Choroid plexus epithelial cell (primary cell): Measurements from ENCODE around the gene ERC1.
A peak's percentile ranks its signal among the peaks of the same experiment; 100 is the strongest.

ENCODE experiments used
- DNase-seq: peaks from one replicate; pipeline ENCODE4 v3.0.0-alpha.2; 2010; ENCODE audit warnings: low read depth
- H3K4me3 ChIP-seq: 2 replicates; pipeline ENCODE4 v1.5.1; 2011; ENCODE audit warnings: low read depth, mild to moderate bottlenecking, control low read depth, low read length, moderate library complexity
- TF ChIP-seq, protein P1 (sequence below): conservative IDR thresholded peaks from 2 replicates; pipeline ENCODE4 v1.5.1; 2011; ENCODE audit warnings: low read depth, mild to moderate bottlenecking, control low read depth, inconsistent platforms, low read length, moderate library complexity

ERC1 gene

DNA sequence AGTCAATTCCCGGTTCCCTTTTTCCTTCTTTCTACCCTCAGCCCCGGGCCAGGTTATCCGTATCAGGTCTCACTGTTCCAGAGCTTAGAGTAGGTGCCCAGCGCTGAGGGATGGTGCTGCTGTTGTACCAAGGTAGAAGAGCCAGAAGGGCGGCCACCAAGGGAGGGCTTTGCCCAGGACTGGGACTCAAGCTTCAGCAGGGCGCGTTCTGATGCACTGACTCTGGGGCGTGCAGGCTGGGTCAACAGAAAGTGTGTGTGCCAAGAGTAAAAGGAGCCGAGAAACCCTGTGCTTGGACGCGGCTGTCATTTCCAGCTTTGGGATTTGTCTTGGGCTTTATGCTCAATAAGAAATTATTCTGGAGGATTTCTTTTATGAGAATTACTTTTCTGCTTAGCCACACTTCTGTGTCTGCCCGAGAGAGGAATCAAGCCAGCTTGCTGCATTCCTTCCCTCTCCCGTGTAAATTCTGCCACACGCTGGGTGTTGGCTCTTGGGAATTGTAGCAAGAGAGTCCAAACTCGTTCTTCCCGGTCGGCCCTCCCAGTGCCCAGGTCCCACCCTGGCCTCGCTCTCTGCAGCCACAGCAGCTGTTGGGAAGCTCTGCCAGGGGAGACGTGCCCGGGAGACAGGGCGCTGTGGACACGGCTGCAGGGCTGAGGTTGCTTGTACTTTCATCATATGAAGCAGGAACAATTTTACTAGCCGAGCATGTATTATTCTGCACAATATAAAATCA is 505.3 kb downstream of the ERC1 start:
- no peak overlapping the region for H3K4me3 ChIP-seq
- TF ChIP-seq, protein P1, sequence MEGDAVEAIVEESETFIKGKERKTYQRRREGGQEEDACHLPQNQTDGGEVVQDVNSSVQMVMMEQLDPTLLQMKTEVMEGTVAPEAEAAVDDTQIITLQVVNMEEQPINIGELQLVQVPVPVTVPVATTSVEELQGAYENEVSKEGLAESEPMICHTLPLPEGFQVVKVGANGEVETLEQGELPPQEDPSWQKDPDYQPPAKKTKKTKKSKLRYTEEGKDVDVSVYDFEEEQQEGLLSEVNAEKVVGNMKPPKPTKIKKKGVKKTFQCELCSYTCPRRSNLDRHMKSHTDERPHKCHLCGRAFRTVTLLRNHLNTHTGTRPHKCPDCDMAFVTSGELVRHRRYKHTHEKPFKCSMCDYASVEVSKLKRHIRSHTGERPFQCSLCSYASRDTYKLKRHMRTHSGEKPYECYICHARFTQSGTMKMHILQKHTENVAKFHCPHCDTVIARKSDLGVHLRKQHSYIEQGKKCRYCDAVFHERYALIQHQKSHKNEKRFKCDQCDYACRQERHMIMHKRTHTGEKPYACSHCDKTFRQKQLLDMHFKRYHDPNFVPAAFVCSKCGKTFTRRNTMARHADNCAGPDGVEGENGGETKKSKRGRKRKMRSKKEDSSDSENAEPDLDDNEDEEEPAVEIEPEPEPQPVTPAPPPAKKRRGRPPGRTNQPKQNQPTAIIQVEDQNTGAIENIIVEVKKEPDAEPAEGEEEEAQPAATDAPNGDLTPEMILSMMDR = no peak
- peak; percentile 18 for DNase-seq

DNA sequence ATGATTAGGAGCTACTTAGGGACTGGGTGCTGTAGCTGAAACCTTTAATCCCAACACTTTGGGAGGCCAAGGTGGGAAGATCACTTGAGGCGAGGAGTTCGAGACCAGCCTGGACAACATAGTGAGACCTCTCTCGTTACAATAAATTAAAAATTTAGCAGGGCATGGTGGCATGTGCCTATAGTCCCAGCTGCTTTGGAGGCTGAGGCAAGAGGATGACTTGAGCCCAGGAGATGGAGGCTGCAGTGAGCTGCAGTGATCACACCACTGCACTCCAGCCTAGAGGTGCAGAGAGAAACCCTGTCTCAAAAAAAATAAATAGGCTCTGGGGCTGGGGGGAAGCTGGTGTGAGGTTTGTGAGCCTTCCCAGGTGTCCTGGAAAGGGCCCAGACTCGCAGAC is 506.1 kb downstream of the ERC1 start:
- no peak for DNase-seq
- TF ChIP-seq, protein P1 = no peak
- H3K4me3 ChIP-seq = no peak overlapping the region

DNA sequence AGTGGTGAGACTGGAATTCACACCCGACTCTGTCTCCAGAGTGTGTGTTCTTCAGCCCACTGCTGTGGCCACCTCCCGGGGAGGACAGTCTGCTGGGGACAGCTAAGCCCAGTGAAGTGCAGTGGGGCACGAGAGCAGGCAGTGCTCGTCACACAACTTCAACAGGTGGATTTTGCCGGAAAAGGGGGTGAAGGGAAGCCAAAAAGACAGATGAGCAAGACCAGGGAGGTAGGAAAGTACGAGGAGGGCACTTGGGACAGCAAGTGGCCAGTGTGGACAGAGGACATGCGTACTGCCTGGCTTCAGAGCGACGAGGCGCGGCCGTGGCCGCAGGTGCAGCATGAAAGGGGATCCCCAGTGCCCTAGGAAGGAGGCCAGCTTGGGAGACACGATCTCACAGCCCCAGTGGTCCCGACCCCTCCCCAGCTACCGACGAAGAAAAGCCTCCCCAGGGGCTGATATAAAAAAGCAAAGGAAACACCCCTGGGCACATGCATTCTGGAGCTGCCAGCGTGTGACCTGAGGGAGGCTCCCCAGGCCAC is 507.2 kb downstream of the ERC1 start:
- DNase-seq = no peak
- TF ChIP-seq, protein P1 = no peak
- no peak overlapping the region for H3K4me3 ChIP-seq

DNA sequence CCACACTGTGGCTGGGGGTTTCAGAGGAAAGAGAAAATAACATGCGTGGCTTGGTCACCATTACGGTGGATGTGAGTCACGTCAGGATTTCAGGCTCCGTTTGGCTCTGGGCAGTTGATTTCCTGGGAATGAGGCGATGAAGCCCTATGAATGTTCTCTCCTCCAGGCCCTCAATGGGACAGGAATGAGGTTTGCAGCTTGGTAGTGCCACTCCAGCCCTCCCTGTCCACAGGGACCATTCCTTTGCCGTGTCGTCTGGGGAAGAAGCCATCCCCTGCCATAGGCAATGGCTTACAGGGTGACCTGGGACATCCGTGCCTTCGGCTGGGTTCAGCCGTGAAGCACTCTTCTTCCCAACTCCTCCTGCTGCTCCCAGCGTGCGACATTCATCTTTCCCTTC is 508.3 kb downstream of the ERC1 start:
- DNase-seq = no peak
- no peak overlapping the region for H3K4me3 ChIP-seq
- TF ChIP-seq, protein P1 = no peak

DNA sequence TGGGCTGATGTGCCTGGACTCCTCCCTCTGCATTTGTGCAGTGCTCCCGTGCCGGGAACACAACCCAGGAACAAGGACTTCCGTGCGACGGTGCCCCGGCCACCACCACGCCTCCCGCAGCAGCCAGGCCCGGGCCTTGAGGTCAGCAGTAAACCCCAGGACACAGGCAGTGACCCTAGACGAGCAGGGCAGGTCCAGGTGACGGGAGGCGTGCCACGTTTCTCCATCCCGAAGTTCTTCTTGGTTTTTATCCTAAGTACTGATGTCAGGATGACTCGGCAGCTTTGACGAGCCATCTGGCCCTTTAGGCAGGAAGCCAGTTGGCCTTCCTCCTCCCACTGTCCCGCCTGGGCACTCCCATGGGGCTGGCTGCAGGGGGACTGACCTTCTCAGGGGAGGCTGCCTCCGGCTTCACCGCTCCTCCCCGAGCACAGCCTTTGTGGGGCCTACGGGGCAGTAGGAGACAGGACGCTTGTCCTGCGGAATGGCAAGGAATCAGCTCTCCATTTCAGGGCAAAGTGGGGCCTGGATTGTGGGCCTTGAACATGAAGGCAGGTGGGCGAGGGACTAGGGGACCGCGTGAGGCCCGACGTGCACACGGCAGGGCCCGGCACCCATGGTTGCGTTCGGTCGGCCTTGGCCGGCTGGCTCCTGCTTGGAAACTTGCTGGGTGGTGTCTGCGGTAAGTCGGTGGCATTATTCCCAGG is 509.2 kb downstream of the ERC1 start:
- no peak overlapping the region for H3K4me3 ChIP-seq
- TF ChIP-seq, protein P1 = no peak
- peak; percentile 62 for DNase-seq

DNA sequence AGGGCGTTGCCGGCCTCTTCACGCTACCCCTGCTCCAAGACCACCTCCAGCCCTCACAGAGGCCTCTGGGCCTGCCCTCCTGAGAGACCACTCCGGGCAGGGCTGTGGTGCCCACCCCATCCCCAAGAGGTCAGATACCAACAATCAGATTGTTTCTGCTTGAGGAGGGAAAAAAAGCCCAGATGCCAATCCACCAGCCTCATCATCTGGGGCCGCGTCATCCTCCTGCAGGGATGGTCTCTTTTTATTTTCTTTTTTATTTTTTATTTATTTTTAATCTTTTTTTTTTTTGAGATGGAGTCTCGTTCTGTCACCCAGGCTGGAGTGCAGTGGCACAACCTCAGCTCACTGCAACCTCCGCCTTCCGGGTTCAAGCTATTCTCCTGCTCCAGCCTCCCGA is 510.0 kb downstream of the ERC1 start:
- no peak overlapping the region for H3K4me3 ChIP-seq
- TF ChIP-seq, protein P1 = no peak

More for the DNA sequence above, 510.0 kb downstream of the ERC1 start:
- DNase-seq = no peak
